ENCODE data around the gene DYNC1I1.

- no peak for TF ChIP-seq CTCF (conservative IDR thresholded peaks at IDR 0.05 in 1 of 2, IDR thresholded peaks at IDR 0.05 in 1 of 2; ENCODE audit: low read depth in 1 of 2, low read length in 2 of 2)
- TF ChIP-seq EZH2 (IDR thresholded peaks at IDR 0.05; ENCODE audit: low read length, missing control alignments): no peak
These were observed 153.6 kb downstream of the DYNC1I1 start for GRCh38 chr7:95925971-95926370.

All from fibroblast of lung (primary cell).